GM12875 (cell line): Measurements from ENCODE around the gene NFATC4.
A peak's percentile ranks its signal among the peaks of the same experiment; 100 is the strongest.

ENCODE experiments used
- H3K4me3 ChIP-seq: one replicate; pipeline ENCODE4 v1.5.1; 2011; ENCODE audit warnings: low read depth, low read length, control low read depth
- TF ChIP-seq, protein P1 (sequence below): IDR thresholded peaks from 2 replicates; pipeline ENCODE4 v1.5.1; 2011; ENCODE audit warnings: low read depth, mild to moderate bottlenecking, control low read depth, inconsistent platforms, low read length, moderate library complexity, borderline replicate concordance; ENCODE audit not compliant: insufficient read depth

The NFATC4 gene

DNA sequence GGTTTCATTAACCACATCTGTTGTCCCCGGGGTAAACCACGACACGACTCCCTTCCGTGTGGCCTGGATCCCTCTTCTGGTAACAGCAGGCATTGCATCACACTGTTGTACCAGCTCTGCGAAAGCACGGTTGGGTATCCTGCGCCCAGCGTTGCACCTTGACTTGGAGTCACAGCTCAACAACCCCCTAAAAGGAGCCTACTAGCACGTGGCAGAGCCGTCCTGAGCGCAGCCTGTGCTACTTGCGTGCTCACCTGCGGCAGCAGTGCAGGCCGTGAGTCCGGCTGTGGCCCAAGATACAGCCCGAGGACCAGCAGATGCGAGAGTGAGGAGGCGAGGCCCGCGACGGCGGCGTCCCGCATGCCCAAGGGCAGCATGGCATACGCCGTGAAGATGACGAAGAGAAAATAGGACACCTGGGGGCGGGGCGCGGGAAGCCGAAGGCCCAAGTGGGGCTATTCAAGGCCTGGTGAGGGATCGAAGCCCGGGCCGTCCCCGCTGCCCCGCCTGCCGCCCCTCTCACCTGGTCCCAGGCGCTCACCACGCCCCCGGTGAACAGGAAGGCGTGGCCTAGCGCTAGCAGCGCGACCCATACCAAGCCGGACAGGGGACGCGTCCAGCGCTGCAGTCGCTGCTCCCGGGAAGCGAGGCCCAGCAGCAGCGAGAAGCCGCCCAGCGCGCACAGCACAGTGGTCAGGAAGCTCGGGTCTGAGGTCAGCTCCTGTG lies 35.6 kb upstream of the NFATC4 start:
- TF ChIP-seq, protein P1, sequence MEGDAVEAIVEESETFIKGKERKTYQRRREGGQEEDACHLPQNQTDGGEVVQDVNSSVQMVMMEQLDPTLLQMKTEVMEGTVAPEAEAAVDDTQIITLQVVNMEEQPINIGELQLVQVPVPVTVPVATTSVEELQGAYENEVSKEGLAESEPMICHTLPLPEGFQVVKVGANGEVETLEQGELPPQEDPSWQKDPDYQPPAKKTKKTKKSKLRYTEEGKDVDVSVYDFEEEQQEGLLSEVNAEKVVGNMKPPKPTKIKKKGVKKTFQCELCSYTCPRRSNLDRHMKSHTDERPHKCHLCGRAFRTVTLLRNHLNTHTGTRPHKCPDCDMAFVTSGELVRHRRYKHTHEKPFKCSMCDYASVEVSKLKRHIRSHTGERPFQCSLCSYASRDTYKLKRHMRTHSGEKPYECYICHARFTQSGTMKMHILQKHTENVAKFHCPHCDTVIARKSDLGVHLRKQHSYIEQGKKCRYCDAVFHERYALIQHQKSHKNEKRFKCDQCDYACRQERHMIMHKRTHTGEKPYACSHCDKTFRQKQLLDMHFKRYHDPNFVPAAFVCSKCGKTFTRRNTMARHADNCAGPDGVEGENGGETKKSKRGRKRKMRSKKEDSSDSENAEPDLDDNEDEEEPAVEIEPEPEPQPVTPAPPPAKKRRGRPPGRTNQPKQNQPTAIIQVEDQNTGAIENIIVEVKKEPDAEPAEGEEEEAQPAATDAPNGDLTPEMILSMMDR: peak; percentile 82
- no peak overlapping the region for H3K4me3 ChIP-seq

DNA sequence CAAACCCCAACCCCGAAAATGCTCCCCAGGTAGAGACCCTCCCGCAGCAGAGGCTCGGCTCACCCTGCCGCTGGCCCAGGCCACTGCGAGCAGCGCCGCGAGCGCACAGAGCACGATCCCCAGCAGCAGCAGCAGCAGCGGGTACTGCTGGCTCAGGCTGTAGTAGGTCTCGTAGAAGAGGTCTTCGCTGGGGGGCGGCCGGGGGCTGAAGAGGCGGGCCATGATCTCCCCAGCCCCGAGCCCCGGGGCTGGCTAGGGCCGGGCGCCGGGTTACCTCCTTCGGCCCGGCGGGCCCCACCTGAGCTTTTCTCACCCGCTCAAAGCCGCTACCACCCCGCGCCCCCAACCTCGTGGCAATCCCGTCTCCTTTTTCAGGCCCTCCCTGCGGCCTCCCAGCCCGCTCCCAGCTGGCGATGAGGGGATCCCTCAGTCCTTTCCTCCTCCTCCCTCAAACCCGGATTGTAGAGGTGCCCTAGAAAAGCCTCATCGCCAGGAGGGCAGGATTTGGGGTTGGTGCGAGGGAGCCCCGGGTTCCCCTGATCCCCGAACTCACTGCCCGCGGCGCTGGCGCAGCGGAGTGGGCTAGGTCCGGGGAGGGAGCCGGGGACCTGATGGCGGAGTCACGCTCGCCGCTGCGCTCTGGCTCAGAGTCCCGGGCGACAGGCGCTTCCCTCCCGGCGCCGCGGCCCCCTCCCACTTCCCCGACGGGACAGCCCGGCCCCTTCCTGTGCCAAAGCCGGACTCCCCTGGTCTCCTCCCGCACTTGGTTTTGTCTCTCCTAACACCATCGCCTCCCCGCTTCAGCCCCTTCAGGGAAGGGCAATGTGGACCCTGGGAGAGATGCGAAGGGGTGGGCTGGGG lies 33.3 kb upstream of the NFATC4 start, which contains the start of gene ADCY4:
ADCY4 (minus strand) TSS at position 641 of the 861 bp plus-strand sequence; CDS start at position 222, 419 bp downstream.
- H3K4me3 ChIP-seq: no peak within 1 kb of the TSS

DNA sequence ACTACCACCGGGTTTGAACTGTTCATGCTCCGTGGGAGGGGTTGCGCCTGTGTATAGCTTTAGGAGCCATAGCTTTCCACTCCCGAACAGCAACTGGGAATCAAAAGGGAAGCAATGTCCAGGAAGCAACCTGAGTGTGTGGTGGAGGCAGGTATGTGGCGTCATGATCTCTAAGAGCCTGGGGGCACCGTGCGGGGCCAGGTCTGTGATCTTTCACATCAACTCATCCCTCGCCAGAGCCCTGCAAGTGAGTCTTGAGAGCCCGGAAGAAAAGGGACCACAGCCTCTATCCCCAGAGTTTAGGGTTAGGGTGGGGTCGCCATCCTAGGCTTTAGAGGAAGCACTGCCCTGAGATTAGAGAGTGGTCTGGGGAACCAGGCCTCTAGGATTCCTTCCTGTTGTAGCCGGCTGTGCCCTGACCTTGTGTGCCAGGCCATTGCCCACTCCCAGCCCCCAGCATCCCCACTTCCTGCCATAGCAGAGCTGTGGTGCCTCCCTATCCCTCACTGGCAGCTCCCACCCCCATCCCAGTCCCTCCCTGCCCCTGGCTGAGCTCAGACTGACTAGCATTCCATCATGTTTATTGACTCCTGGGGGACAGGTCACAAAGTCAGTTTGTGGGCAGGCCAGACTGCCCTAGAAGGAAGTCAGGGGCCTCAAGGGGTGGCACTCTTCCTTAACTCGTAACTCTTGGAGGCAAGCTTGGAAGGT lies 32.4 kb upstream of the NFATC4 start:
- TF ChIP-seq, protein P1: no peak
- no peak overlapping the region for H3K4me3 ChIP-seq

More for the DNA sequence above, 33.3 kb upstream of the NFATC4 start, which contains the start of gene ADCY4:
- TF ChIP-seq, protein P1: no peak

DNA sequence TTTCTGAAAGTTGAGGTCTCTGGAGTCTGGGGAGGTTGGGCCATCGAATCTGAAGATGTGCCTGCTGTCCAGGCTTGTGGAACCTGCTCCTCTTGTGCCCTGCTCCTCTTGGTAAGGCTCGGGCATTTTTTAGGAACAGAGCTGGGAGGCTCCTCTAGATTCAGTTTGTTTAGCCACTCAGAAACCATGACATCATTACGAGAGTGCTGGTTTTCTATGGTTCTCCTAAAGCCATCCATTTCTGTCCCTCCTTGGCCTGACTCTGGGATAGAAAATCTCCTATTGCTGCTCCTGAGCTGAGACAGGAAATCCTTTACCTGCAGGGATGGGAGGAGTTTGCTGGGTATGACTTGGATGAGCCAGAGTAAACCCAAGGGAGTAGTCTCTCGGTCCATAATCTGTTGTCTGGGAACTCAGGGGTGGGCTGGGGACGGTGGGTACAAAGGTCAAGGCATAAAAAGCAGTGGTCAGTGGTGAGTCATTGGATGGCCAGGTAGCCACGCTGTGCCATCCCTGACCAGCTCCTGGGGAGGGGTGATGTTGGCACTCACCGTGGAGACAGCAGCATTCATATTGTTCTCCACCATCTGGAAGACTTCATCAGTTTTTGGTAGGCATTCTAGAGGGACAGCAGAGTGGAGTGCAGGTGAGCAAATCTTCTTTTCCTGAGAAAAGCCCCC lies 30.7 kb upstream of the NFATC4 start:
- H3K4me3 ChIP-seq: no peak overlapping the region
- TF ChIP-seq, protein P1: no peak

DNA sequence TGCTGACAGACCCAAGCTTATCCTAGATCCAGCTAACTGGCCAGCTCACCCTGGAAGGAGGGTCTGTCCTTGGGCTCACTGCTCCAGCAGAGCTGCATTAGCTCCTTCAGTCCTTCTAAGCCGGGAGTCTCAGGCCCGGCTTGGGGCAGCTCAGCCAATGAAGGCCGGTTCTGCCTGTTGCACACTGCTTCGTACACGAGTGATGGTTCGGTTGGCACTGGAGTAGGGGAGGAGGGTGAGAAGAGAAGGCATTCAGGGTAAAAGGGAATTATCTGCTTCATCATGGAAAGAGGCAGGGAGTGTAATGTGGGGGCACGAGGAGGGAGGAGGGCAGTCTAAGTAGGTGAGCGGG lies 30.2 kb upstream of the NFATC4 start:
- TF ChIP-seq, protein P1: no peak
- H3K4me3 ChIP-seq: no peak overlapping the region

DNA sequence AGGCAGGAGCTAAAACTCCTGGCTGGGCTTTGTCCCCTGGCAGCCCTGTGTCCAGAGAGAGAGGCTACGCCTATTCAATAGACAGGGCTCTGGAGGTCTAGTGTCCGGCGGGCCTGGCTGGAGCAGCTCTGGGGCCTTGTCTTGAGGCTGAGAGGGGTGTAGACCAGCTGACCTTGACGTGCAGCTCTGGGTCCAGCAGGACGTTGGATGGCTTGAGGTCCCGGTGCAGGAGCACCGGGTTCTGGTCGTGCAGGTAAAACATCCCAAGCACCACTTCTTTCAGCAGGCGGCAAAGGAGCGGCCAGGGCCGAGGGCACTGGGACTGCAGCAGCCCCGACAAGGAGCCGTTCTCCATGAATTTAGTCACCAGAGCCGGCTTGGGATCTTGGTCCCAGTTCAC lies 29.1 kb upstream of the NFATC4 start:
- TF ChIP-seq, protein P1: no peak

More for the DNA sequence above, 29.1 kb upstream of the NFATC4 start:
- no peak overlapping the region for H3K4me3 ChIP-seq
